Measurements from ENCODE around the gene DOK7.
A peak's percentile ranks its signal among the peaks of the same experiment; 100 is the strongest.

The DOK7 gene

DNA sequence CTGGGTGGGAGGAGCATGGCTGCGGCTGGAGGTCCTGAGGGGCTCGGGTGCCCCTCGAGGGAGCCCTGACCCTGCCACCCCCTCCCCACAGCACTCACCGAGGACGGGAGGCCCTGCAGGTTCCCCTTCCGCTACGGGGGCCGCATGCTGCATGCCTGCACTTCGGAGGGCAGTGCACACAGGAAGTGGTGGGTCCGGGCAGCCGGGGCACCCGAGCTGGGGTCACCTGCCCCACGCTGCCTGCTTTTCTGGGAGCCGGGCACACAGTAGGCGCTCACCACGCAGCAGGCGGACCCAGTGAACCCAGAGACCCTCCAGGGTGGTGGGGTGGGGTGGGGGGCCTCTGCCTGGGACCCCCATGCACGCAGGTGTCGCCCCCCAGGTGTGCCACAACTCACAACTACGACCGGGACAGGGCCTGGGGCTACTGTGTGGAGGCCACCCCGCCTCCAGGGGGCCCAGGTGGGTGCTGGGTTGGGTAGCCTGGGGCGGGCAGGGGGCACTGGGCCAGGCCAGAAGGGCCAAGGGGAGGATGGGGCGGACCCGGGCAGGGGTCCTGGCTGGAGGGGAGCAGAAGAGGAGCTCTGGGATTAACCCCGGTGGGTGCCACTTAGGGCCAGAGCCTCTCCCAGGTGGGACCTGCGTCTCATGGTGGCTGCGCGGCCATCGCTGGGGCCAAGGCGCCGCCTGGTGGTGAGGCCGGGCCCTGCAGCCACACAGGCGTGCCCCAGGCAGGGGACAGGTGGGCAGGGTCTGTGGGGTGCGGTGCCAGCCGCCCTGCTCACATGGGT is 20.0 kb upstream of the DOK7 start:
- TF ChIP-seq FOXP2 (optimal IDR thresholded peaks at IDR 0.05; ENCODE audit: borderline replicate concordance, extremely low read depth, extremely low read length, insufficient read depth) (peak; percentile 70), TAF1 (IDR thresholded peaks at IDR 0.05; ENCODE audit: borderline replicate concordance, insufficient read depth, low read length) (no peak)

DNA sequence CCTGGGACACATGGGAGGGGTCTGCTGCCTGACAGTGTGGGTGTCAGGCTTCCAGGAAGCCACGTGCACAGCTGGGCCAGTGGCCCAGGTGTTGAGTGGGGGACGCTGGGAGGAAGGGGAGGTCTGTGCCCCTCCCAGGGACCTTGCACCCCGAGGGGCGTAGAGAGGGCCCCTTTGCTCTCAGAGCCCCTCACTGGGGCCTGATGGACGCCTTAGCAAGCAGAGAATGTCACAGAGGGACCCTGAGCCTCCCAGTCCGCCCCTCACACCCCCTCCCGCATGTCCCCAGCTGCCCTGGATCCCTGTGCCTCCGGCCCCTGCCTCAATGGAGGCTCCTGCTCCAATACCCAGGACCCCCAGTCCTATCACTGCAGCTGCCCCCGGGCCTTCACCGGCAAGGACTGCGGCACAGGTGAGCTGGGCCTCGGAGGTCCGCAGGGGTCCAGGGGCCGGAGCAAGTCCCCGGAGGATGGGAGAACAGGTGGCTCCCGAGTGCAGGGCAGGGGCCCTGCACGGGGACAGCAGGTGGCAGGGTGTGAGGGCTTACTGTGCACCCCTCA is 19.3 kb upstream of the DOK7 start:
- TF ChIP-seq SIN3A (IDR thresholded peaks at IDR 0.05; ENCODE audit: borderline replicate concordance, insufficient read depth, low read length) (no peak), FOXP2 (optimal IDR thresholded peaks at IDR 0.05; ENCODE audit: borderline replicate concordance, extremely low read depth, extremely low read length, insufficient read depth) (no peak), POLR2AphosphoS5 (IDR thresholded peaks at IDR 0.05; ENCODE audit: low read depth, low read length) (no peak), TAF1 (IDR thresholded peaks at IDR 0.05; ENCODE audit: borderline replicate concordance, insufficient read depth, low read length) (no peak)
- TF ChIP-seq, protein P1, sequence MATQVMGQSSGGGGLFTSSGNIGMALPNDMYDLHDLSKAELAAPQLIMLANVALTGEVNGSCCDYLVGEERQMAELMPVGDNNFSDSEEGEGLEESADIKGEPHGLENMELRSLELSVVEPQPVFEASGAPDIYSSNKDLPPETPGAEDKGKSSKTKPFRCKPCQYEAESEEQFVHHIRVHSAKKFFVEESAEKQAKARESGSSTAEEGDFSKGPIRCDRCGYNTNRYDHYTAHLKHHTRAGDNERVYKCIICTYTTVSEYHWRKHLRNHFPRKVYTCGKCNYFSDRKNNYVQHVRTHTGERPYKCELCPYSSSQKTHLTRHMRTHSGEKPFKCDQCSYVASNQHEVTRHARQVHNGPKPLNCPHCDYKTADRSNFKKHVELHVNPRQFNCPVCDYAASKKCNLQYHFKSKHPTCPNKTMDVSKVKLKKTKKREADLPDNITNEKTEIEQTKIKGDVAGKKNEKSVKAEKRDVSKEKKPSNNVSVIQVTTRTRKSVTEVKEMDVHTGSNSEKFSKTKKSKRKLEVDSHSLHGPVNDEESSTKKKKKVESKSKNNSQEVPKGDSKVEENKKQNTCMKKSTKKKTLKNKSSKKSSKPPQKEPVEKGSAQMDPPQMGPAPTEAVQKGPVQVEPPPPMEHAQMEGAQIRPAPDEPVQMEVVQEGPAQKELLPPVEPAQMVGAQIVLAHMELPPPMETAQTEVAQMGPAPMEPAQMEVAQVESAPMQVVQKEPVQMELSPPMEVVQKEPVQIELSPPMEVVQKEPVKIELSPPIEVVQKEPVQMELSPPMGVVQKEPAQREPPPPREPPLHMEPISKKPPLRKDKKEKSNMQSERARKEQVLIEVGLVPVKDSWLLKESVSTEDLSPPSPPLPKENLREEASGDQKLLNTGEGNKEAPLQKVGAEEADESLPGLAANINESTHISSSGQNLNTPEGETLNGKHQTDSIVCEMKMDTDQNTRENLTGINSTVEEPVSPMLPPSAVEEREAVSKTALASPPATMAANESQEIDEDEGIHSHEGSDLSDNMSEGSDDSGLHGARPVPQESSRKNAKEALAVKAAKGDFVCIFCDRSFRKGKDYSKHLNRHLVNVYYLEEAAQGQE (IDR thresholded peaks at IDR 0.05; ENCODE audit: insufficient read depth in 1 of 2, low read depth in 2 of 2, low read length in 2 of 2): no peak

DNA sequence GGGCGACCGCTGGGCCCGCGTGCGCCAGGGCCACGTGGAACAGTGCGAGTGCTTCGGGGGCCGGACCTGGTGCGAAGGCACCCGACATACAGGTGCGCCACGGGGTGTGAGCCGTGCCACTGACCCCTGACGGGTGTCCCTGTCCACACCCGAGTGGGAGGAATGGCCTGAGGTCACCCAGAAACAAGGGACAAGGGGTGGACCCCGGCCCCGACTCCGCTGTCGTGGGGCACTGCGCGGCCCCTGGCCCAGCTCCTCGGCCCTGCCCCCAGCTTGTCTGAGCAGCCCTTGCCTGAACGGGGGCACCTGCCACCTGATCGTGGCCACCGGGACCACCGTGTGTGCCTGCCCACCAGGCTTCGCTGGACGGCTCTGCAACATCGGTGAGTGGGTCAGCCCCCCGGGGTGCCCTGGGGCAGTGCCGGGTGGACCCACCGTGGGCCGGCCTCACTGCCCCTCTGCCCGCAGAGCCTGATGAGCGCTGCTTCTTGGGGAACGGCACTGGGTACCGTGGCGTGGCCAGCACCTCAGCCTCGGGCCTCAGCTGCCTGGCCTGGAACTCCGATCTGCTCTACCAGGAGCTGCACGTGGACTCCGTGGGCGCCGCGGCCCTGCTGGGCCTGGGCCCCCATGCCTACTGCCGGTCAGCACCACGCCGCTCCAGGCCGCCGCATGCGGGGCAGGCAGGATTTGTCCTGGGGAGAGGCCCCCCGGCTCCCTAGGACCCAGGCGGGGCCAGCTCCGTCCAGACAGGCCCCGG is 18.6 kb upstream of the DOK7 start:
- TF ChIP-seq TAF1 (IDR thresholded peaks at IDR 0.05; ENCODE audit: borderline replicate concordance, insufficient read depth, low read length) (no peak), POLR2AphosphoS5 (IDR thresholded peaks at IDR 0.05; ENCODE audit: low read depth, low read length) (no peak), FOXP2 (optimal IDR thresholded peaks at IDR 0.05; ENCODE audit: borderline replicate concordance, extremely low read depth, extremely low read length, insufficient read depth) (no peak), SIN3A (IDR thresholded peaks at IDR 0.05; ENCODE audit: borderline replicate concordance, insufficient read depth, low read length) (no peak)
- TF ChIP-seq, protein P1 (IDR thresholded peaks at IDR 0.05; ENCODE audit: insufficient read depth in 1 of 2, low read depth in 2 of 2, low read length in 2 of 2): no peak

DNA sequence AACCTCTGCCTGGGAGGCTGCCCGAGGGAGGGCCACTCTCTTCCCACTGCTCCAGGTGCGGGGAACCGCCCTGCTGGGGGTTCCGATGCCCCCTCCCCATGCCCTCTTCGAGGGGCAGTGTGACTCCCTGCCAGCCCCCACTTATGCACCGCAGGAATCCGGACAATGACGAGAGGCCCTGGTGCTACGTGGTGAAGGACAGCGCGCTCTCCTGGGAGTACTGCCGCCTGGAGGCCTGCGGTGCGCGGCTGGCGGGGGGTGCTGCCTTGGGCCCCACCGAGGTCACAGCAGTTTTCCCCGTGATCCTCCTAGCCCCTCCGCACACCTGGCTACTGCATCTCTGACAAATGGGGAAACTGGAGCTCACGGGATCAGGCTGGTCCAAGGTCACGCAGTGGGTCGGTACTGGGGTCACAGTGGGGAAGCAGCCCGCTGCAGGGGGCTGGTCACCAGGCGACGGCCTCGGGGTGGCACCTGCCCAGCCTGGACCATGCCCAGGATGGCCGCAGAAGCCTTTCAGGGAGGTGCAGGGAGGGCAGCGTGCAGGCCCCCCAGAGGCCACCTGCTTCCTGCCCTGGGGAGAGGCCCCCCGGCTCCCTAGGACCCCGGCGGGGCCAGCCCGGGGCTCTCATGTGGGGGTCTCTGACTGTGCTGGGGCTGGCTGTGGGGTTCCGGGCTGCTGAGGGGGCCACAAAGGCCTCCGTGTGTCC is 17.8 kb upstream of the DOK7 start:
- no peak for TF ChIP-seq FOXP2 (optimal IDR thresholded peaks at IDR 0.05; ENCODE audit: borderline replicate concordance, extremely low read depth, extremely low read length, insufficient read depth)

DNA sequence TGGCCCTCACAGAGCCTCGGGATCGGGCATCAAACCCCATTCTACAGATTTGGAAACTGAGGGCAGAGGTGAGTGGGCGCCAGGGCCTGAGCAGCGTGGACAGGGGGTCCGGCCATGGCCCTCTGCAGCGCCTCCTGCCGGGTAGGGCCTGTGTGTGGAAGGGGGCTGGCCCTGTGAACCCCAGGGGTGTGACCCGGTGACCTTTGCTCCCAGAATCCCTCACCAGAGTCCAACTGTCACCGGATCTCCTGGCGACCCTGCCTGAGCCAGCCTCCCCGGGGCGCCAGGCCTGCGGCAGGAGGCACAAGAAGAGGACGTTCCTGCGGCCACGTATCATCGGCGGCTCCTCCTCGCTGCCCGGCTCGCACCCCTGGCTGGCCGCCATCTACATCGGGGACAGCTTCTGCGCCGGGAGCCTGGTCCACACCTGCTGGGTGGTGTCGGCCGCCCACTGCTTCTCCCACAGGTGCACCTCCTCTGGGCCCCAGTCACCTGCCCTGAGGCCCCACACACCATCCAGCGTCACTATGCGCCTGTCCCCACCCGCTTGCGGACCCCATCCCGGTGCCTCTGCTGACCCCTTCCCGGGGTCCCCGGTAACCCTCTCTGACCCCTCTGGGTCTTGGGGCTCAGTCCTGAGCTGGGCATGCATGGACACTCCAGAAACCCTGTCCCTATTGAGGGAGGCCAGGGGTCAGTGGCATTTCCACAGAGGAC is 17.1 kb upstream of the DOK7 start:
- TF ChIP-seq TAF1 (IDR thresholded peaks at IDR 0.05; ENCODE audit: borderline replicate concordance, insufficient read depth, low read length): no peak
- TF ChIP-seq, protein P1 (IDR thresholded peaks at IDR 0.05; ENCODE audit: insufficient read depth in 1 of 2, low read depth in 2 of 2, low read length in 2 of 2): no peak
- TF ChIP-seq FOXP2 (optimal IDR thresholded peaks at IDR 0.05; ENCODE audit: borderline replicate concordance, extremely low read depth, extremely low read length, insufficient read depth): no peak
- TF ChIP-seq SIN3A (IDR thresholded peaks at IDR 0.05; ENCODE audit: borderline replicate concordance, insufficient read depth, low read length): no peak
- no peak for TF ChIP-seq POLR2AphosphoS5 (IDR thresholded peaks at IDR 0.05; ENCODE audit: low read depth, low read length)
